ENCODE results near the gene REC8.

- TF ChIP-seq CTCF (IDR thresholded peaks at IDR 0.05; ENCODE audit: insufficient read depth, low read length, poor library complexity, severe bottlenecking) (no peak), EZH2phosphoT487 (conservative IDR thresholded peaks at IDR 0.05; ENCODE audit: low read length) (no peak)
Observed at GRCh38 chr14:24150061-24150460, 21.8 kb upstream of the REC8 start.
